LNCAP (cell line): ENCODE data around the gene MEF2A.

Source experiments
- CTCF ChIP-seq: fragments of 450-650 bp; IDR thresholded peaks from 2 replicates; pipeline ENCODE4 v1.5.1; 2017; ENCODE audit warnings: mild to moderate bottlenecking

The MEF2A gene

GRCh38 chr15:99634576-99634975 is 68.8 kb downstream of the MEF2A start:
- no peak for TF ChIP-seq CTCF

- no peak for TF ChIP-seq CTCF
Observed at GRCh38 chr15:99635145-99635544, 69.4 kb downstream of the MEF2A start.

- no peak for TF ChIP-seq CTCF
Observed at GRCh38 chr15:99635794-99636193, 70.0 kb downstream of the MEF2A start.

GRCh38 chr15:99644913-99645542 is 79.2 kb downstream of the MEF2A start:
- no peak for TF ChIP-seq CTCF

- no peak for TF ChIP-seq CTCF
Observed at GRCh38 chr15:99645543-99645935, 79.8 kb downstream of the MEF2A start.

GRCh38 chr15:99645951-99646350 is 80.2 kb downstream of the MEF2A start:
- no peak for TF ChIP-seq CTCF

GRCh38 chr15:99651023-99651807 is 85.4 kb downstream of the MEF2A start:
- no peak for TF ChIP-seq CTCF
